Colonic mucosa (tissue), 4 donors: Measurements from ENCODE around the gene ID2. TPM values are rescaled to one million over a fixed set of nuclear protein-coding genes. Genes with fewer than 3 reads are reported as not detected.

Experiments used
- DNase-seq: peaks from one replicate; pipeline ENCODE4 v3.0.0-alpha.2; 2020
- H3K27ac ChIP-seq: fragments of 200-600 bp; one replicate; pipeline ENCODE4 v1.8.0; 2021
- H3K27me3 ChIP-seq: fragments of 200-600 bp; one replicate; pipeline ENCODE4 v1.8.0; 2021
- H3K36me3 ChIP-seq: fragments of 200-600 bp; one replicate; pipeline ENCODE4 v1.8.0; 2021
- H3K4me1 ChIP-seq: fragments of 200-600 bp; one replicate; pipeline ENCODE4 v1.8.0; 2021; ENCODE audit warnings: mild to moderate bottlenecking
- H3K4me3 ChIP-seq: fragments of 200-600 bp; one replicate; pipeline ENCODE4 v1.8.0; 2021
- H3K9ac ChIP-seq, 2 donors: one replicate each; pipeline ENCODE4 v1.7.0; 2013; ENCODE audit warnings: control low read depth in 2 of 2, low read depth in 2 of 2, low read length in 2 of 2
- H3K9me3 ChIP-seq: fragments of 200-600 bp; one replicate; pipeline ENCODE4 v1.8.0; 2021
- CTCF ChIP-seq: fragments of 200-600 bp; IDR thresholded peaks from one replicate; pipeline ENCODE4 v1.8.0; 2022; ENCODE audit warnings: antibody characterized with exemption, mild to moderate bottlenecking
- intact Hi-C: fragments of 100-400 bp; cut with DNase I; formaldehyde crosslinking; loops from one replicate; pipeline ENCODE4 v1.14.1; 2022
- total RNA-seq, 2 donors: library from RNA; stranded (reverse); fragmentation: NEBNext Ultra II Directional in 1 of 2; extraction: Animal tissue kit (Norgen Biotek cat#: 25700) in 1 of 2; gene quantifications; one replicate each; pipeline ENCODE4 v1.2.1, GENCODE V29; 2021
- donor health status: healthy.
- donor health status: DM: no; HTN: no; CAD: no.
- donor health status: DM: no; HTN: no; CAD: no.

ID2 gene
- total RNA-seq, 2 donors from 2014 or later: 100.0 to 108 TPM

DNA sequence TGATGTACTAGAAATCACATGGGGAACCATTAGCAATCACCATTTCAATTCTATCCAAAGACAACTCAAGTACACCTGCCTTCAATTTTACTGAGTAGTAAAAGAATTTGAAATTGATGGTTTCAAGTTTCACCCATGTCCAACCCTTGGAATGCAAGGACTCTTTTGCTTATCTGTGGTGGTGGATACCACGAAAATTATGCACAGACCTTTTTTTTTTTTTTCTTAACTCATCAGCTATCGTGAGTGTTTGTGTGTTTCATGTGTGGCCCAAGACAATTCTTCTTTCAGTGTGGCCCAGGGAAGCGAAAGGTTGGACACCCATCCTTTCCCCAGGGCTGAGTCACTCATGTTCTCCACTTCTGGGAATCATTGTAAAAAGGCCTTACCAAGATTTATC is 23.1 kb downstream of the ID2 start:
- no peak for TF ChIP-seq CTCF
- H3K9me3 ChIP-seq: no peaks in the 10 kb centered on the region
- H3K27me3 ChIP-seq: no peaks in the 10 kb centered on the region
- no peak for DNase-seq
- intact Hi-C loops: no loop called here
- H3K36me3 ChIP-seq: no peaks in the 10 kb centered on the region
- H3K9ac ChIP-seq: no peak overlapping the region
- no peak overlapping the region for H3K4me3 ChIP-seq
- no peaks in the 10 kb centered on the region for H3K4me1 ChIP-seq
- no peak overlapping the region for H3K27ac ChIP-seq

GRCh38 chr2:8709611-8710010 is 27.8 kb downstream of the ID2 start:
- H3K27ac ChIP-seq: no peak overlapping the region
- peak overlapping the region in 1 of 2 donors; percentile 49 for H3K9ac ChIP-seq
- no peaks in the 10 kb centered on the region for H3K4me1 ChIP-seq
- H3K36me3 ChIP-seq: no peaks in the 10 kb centered on the region
- H3K27me3 ChIP-seq: no peaks in the 10 kb centered on the region
- peak; percentile 87 for DNase-seq
- intact Hi-C loops: no loop called here
- no peak overlapping the region for H3K4me3 ChIP-seq
- H3K9me3 ChIP-seq: no peaks in the 10 kb centered on the region
- TF ChIP-seq CTCF: no peak

DNA sequence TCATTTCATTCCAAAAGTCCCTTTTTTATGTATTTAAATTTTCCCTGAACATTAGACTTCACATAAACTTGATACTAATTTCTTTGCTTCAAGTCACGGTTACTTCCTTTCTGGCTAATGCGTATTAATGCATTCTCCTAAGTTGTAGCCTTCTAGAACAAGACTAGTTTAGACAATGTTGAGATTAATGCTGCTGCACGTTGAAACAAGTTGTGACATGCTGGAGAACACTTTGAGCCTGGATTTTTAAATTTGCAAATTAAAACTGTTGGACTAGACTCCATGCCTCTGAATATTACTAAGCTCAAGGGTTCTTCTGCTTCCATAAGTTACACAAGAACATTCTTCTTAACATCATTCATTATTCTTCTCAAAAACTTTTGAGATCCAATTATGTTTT is 29.1 kb downstream of the ID2 start:
- no peak for TF ChIP-seq CTCF
- H3K4me3 ChIP-seq: no peak overlapping the region
- no peaks in the 10 kb centered on the region for H3K36me3 ChIP-seq
- H3K27me3 ChIP-seq: no peaks in the 10 kb centered on the region
- no peaks in the 10 kb centered on the region for H3K4me1 ChIP-seq
- no peak for DNase-seq
- H3K27ac ChIP-seq: no peak overlapping the region
- H3K9ac ChIP-seq: no peak overlapping the region
- intact Hi-C loops: no loop called here
- H3K9me3 ChIP-seq: no peaks in the 10 kb centered on the region

DNA sequence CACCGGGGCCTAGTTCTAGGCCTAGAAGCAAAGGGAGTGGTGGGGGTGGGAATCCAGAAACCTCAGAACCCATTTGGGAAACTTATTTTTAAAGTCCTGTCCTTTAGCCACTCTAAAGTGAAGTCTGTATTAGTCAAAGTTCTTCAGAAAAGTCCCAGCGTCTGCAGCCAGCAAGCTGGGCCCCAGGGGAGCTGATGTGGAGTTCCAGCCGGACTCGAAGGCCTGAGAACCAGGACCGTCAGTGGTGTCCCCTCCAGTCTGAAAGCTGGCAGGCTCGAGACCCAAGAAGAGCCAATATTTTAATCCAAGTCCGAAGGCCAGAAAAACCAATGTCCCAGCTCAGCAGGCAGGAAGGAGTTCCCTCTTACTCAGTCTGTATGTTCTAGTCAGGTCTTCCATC is 32.4 kb downstream of the ID2 start:
- Histone ChIP-seq H3K27ac (no peak overlapping the region), H3K27me3 (no peaks in the 10 kb centered on the region), H3K36me3 (no peaks in the 10 kb centered on the region), H3K4me1 (no peaks in the 10 kb centered on the region), H3K9me3 (no peaks in the 10 kb centered on the region), H3K4me3 (no peak overlapping the region), H3K9ac (no peak overlapping the region)
- intact Hi-C loops: no loop called here
- no peak for DNase-seq
- no peak for TF ChIP-seq CTCF

- Histone ChIP-seq H3K9ac (no peak overlapping the region), H3K27ac (no peak overlapping the region), H3K36me3 (no peaks in the 10 kb centered on the region), H3K9me3 (no peaks in the 10 kb centered on the region), H3K27me3 (no peaks in the 10 kb centered on the region), H3K4me1 (no peaks in the 10 kb centered on the region), H3K4me3 (no peak overlapping the region)
- no peak for TF ChIP-seq CTCF
- intact Hi-C loops: no loop called here
- no peak for DNase-seq
Measured at GRCh38 chr2:8714971-8715370, 33.1 kb downstream of the ID2 start.

DNA sequence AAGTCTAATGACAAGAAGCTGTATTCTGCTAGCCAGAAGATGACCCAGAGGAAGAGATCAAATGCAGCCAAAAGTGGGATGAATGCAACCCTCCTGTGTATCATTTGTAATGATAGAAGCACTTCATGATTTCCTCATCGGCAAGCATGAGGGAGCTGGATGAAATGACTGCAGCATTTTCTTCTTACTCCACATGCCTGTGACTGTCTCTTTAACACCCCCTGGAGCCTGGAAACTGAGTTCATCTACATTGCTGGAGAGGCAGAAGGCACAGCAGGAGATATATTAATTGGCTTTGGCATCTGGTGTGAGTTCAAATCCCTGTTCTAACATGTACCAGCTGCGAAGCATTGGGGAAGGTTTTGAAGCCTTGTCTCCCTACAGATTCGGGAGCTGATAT is 37.7 kb downstream of the ID2 start:
- Histone ChIP-seq H3K36me3 (no peaks in the 10 kb centered on the region), H3K27ac (no peak overlapping the region), H3K9ac (no peak overlapping the region), H3K27me3 (no peaks in the 10 kb centered on the region), H3K9me3 (no peaks in the 10 kb centered on the region), H3K4me1 (no peaks in the 10 kb centered on the region), H3K4me3 (no peak overlapping the region)
- DNase-seq: no peak
- intact Hi-C loops: no loop called here
- TF ChIP-seq CTCF: no peak
